NCI-H526 treated with DMSO at 0.1 percent for 48 hours (cell line): ENCODE data around the gene SLC4A4.

Source experiments
- DNase-seq: peaks from one replicate; lab custom pipeline; 2025; lab: John Stamatoyannopoulos, UW

Gene SLC4A4

GRCh38 chr4:71356924-71357663 is 18.3 kb downstream of the SLC4A4 start:
- no peak for DNase-seq

- DNase-seq: no peak
These were observed 22.0 kb downstream of the SLC4A4 start for GRCh38 chr4:71360844-71361243.

GRCh38 chr4:71361476-71361875 is 22.7 kb downstream of the SLC4A4 start:
- no peak for DNase-seq

GRCh38 chr4:71366766-71367165 is 27.9 kb downstream of the SLC4A4 start:
- DNase-seq: no peak

GRCh38 chr4:71367546-71367945 is 28.7 kb downstream of the SLC4A4 start:
- no peak for DNase-seq

- no peak for DNase-seq
These were observed 30.1 kb downstream of the SLC4A4 start for GRCh38 chr4:71368906-71369305.

GRCh38 chr4:71369536-71369935 is 30.7 kb downstream of the SLC4A4 start:
- no peak for DNase-seq

- DNase-seq: no peak
These were observed 36.7 kb downstream of the SLC4A4 start for GRCh38 chr4:71375494-71375893.

- DNase-seq: no peak
These were observed 38.7 kb downstream of the SLC4A4 start for GRCh38 chr4:71377561-71377960.

- DNase-seq: no peak
These were observed 40.3 kb downstream of the SLC4A4 start for GRCh38 chr4:71379126-71379525.

GRCh38 chr4:71380788-71381187 is 42.0 kb downstream of the SLC4A4 start:
- no peak for DNase-seq

GRCh38 chr4:71382125-71382899 is 43.5 kb downstream of the SLC4A4 start:
- DNase-seq: no peak

- no peak for DNase-seq
These were observed 44.2 kb downstream of the SLC4A4 start for GRCh38 chr4:71382900-71383560.

- DNase-seq: no peak
These were observed 45.2 kb downstream of the SLC4A4 start for GRCh38 chr4:71383984-71384383.

- DNase-seq: no peak
These were observed 50.5 kb downstream of the SLC4A4 start for GRCh38 chr4:71389149-71389827.

GRCh38 chr4:71392109-71392508 is 53.3 kb downstream of the SLC4A4 start:
- DNase-seq: no peak

GRCh38 chr4:71396382-71396781 is 57.6 kb downstream of the SLC4A4 start:
- no peak for DNase-seq

GRCh38 chr4:71400810-71401209 is 62.0 kb downstream of the SLC4A4 start:
- no peak for DNase-seq

GRCh38 chr4:71402616-71403015 is 63.8 kb downstream of the SLC4A4 start:
- no peak for DNase-seq

- no peak for DNase-seq
These were observed 65.2 kb downstream of the SLC4A4 start for GRCh38 chr4:71404049-71404448.

GRCh38 chr4:71405791-71406190 is 67.0 kb downstream of the SLC4A4 start:
- no peak for DNase-seq

GRCh38 chr4:71406459-71406963 is 67.7 kb downstream of the SLC4A4 start:
- no peak for DNase-seq
